AG09319 (cell line): Measurements from ENCODE around the gene KIRREL3.
A peak's percentile ranks its signal among the peaks of the same experiment; 100 is the strongest.

Experiments used
- DNase-seq: peaks from one replicate; pipeline ENCODE4 v3.0.0-alpha.2; 2010; ENCODE audit warnings: low read depth; ENCODE audit errors: extremely low read depth
- TF ChIP-seq, protein P1 (sequence below): IDR thresholded peaks from 2 replicates; pipeline ENCODE4 v1.5.1; 2011; ENCODE audit warnings: low read depth, mild to moderate bottlenecking, inconsistent platforms, low read length, moderate library complexity

KIRREL3 gene

GRCh38 chr11:126547161-126547560 lies 453.4 kb downstream of the KIRREL3 start:
- DNase-seq, result peak; percentile 16
- TF ChIP-seq, protein P1, sequence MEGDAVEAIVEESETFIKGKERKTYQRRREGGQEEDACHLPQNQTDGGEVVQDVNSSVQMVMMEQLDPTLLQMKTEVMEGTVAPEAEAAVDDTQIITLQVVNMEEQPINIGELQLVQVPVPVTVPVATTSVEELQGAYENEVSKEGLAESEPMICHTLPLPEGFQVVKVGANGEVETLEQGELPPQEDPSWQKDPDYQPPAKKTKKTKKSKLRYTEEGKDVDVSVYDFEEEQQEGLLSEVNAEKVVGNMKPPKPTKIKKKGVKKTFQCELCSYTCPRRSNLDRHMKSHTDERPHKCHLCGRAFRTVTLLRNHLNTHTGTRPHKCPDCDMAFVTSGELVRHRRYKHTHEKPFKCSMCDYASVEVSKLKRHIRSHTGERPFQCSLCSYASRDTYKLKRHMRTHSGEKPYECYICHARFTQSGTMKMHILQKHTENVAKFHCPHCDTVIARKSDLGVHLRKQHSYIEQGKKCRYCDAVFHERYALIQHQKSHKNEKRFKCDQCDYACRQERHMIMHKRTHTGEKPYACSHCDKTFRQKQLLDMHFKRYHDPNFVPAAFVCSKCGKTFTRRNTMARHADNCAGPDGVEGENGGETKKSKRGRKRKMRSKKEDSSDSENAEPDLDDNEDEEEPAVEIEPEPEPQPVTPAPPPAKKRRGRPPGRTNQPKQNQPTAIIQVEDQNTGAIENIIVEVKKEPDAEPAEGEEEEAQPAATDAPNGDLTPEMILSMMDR, result no peak

GRCh38 chr11:126546694-126547093 lies 453.9 kb downstream of the KIRREL3 start:
- DNase-seq, result no peak
- TF ChIP-seq, protein P1, result no peak

DNA sequence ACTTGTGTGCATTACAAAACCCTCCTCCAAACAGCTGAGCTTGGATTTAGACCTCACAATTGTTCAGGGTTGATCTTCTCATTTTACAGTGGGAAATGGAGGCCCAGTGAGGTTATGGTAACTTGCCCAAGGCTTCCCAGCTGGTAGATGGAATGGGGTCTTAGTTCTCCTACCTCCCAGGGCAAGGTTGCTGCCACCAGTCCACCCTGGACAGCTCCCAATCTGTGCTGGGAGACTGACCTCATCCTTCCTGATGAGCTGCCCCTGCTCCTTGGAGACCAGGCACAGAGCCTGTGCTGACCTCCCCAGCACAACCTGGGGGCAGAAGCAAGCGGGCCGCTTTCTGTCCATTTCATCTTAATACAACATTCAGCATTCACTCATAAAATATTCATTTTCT lies 454.4 kb downstream of the KIRREL3 start:
- no peak for DNase-seq

DNA sequence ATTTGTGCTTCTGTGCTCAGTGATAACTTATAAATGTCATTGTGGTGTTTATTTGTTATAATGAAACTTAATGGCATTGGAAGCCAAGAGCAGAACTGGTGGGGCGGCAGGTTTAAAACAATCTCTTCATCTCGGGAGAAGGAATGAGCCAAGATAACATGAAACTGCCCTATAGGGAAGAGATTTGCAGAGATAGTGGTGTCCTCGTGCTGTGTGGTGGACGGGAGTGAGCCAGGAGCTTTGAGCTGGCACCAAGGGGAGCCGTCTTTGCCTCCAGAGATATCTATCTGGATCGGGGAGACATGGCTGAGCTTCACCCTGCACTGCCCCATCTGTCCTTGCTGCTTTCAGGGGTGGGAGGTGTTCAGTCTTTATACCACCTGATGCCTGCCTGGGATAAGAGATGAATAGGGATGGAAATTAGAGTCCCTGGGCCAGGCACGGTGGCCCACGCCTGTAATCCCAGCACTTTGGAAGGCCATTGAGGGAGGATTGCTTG lies 455.5 kb downstream of the KIRREL3 start:
- DNase-seq, result no peak
- TF ChIP-seq, protein P1, result no peak

More for the DNA sequence above, 454.4 kb downstream of the KIRREL3 start:
- TF ChIP-seq, protein P1, result no peak

- TF ChIP-seq, protein P1, result no peak
- DNase-seq, result no peak
These were observed 456.2 kb downstream of the KIRREL3 start for GRCh38 chr11:126544108-126545056.

DNA sequence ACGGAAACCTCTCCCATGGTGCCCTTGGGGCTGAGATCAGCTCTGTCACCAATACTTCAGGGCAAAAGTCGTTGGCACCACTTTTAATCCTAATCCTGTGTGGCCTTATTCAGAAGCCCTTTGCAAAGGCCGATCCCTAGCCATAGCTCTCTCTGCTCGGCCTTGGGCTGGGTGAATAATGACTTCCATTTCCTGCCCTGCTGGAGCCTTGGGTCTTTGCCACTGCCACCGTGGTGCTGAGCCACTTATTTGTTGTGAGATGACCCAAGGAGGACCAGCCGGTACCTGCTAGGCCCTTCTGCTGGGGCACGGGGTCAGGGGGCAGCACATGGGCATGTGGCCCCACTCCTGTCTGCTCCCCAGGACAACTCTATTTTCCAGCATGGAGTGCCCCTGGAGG lies 456.9 kb downstream of the KIRREL3 start:
- no peak for DNase-seq
- TF ChIP-seq, protein P1, result no peak

- TF ChIP-seq, protein P1, result no peak
- no peak for DNase-seq
These were observed 458.1 kb downstream of the KIRREL3 start for GRCh38 chr11:126542334-126543015.
